Transverse colon (tissue), 4 donors: Measurements from ENCODE around the gene ANTXR2. TPM values are rescaled to one million over a fixed set of nuclear protein-coding genes. Genes with fewer than 3 reads are reported as not detected.

Source experiments
- DNase-seq: peaks from one replicate; pipeline ENCODE4 v3.0.0-alpha.2; 2019
- H3K27ac ChIP-seq, 4 donors: fragments of 200-600 bp; sonication (generic); 2 replicates each; pipeline ENCODE4 v1.5.1; 2016 to 2018; ENCODE audit warnings: inconsistent platforms in 4 of 4
- H3K27me3 ChIP-seq: fragments of 200-600 bp; sonication (generic); 2 replicates; pipeline ENCODE4 v1.5.1; 2017; ENCODE audit warnings: inconsistent platforms
- H3K36me3 ChIP-seq, 4 donors: fragments of 200-600 bp; sonication (generic); 2 replicates each; pipeline ENCODE4 v1.5.1; 2017 to 2019; ENCODE audit warnings: inconsistent platforms in 4 of 4
- H3K4me1 ChIP-seq, 4 donors: fragments of 200-600 bp; sonication (generic); 2 replicates each; pipeline ENCODE4 v1.5.1; 2017 to 2020; ENCODE audit warnings: inconsistent platforms in 4 of 4
- H3K4me3 ChIP-seq, 4 donors: fragments of 200-600 bp; sonication (generic); 1 replicate in 1 of 4; 2 replicates in 3 of 4; pipeline versions ENCODE4 v1.5.1 to v1.6.1; 2017 to 2019; ENCODE audit warnings: inconsistent platforms in 4 of 4
- H3K9me3 ChIP-seq, 2 donors: fragments of 200-600 bp; sonication (generic); 2 replicates each; pipeline ENCODE4 v1.5.1; 2017 to 2019; ENCODE audit warnings: inconsistent platforms in 2 of 2
- EP300 ChIP-seq: sonication (generic); formaldehyde crosslinking; IDR thresholded peaks from one replicate; pipeline ENCODE4 v1.6.1; 2017; ENCODE audit warnings: antibody characterized with exemption, low read depth
- POLR2A ChIP-seq: fragments of 450-650 bp; IDR thresholded peaks from one replicate; pipeline ENCODE4 v1.6.1; 2016; ENCODE audit warnings: antibody characterized with exemption, mild to moderate bottlenecking, moderate library complexity
- POLR2AphosphoS5 ChIP-seq, 3 donors: sonication (generic); formaldehyde crosslinking; IDR thresholded peaks; one replicate each; pipeline ENCODE4 v1.6.1; 2016; ENCODE audit warnings: antibody characterized with exemption in 3 of 3
- WGBS, 2 donors: methylation state at CpG; one replicate each; pipeline ENCODE4 v1.1.5; 2018; ENCODE audit warnings: low coverage in 1 of 2; 5-methylcytosine and 5-hydroxymethylcytosine counted together
- in situ Hi-C, 4 donors: fragments of 200-750 bp; cut with MboI; loops; one replicate each; pipeline versions ENCODE4 v1.15.0 to v1.15.1; 2017; ENCODE audit warnings: low sequenced_read_pairs in 3 of 4, low pct_ligation_motif_present in 1 of 4, low pct_unique_long_range_greater_than_20kb in 1 of 4
- intact Hi-C: fragments of 100-400 bp; cut with DNase I; formaldehyde crosslinking; loops from one replicate; pipeline ENCODE4 v1.15.1; 2023; ENCODE audit warnings: low total_unique reads
- total RNA-seq, 4 donors: library from RNA; depleted of rRNA; stranded (reverse); fragments of >200 nt; gene quantifications; one replicate each; pipeline ENCODE4 v1.1.0, GENCODE V29; 2016
- TF ChIP-seq, protein P1 (sequence below), 5 experiments: fragments of 200-600 bp in 3 of 5; fragments of 450-650 bp in 2 of 5; sonication (generic) in 3 of 5; IDR thresholded peaks; 1 replicate in 2 of 5; 2 replicates in 3 of 5; pipeline ENCODE4 v1.5.1; 2016 to 2017; ENCODE audit warnings: antibody characterized with exemption in 5 of 5, inconsistent platforms in 3 of 5, mild to moderate bottlenecking in 2 of 5, moderate library complexity in 1 of 5

The ANTXR2 gene
- total RNA-seq, 4 donors from 2014 or later = 46.8 to 89.8 (median 76.0) TPM

DNA sequence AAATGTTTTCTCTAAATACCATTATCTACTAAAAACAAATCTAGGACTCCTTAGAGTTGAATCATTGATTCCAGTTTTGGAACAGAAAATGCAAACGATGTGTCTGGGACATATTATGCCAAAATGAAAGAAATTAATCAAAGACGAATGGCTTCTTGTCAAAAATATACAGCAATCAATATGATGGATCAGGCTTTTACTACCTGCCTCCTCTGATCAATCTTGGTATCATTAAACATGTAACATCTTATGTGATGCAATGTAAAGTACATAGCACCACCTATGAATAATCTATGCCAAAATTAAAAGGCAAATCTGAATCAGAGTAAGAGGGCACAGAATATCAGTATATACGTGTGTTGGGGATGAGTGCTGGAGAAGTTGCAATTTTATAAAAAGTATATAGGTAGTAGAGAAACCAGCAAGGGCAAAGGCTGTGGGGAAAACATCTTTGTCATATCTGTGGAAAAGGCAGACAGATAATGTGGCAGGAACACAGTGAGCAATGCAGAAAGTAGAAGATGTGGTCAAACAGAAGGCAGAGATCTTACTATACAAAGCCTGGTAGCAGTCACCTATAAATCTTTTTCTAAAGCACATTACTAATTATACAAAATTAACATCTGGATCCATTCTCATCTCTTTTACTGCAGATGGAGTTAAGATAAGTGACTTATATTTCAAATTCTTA is 152.7 kb downstream of the ANTXR2 start:
- no peaks in the 10 kb centered on the region for H3K9me3 ChIP-seq
- intact Hi-C loops = no loop called here
- TF ChIP-seq POLR2A (no peak), POLR2AphosphoS5 (IDR thresholded peaks at IDR 0.05) (no peak), EP300 (no peak)
- TF ChIP-seq, protein P1, sequence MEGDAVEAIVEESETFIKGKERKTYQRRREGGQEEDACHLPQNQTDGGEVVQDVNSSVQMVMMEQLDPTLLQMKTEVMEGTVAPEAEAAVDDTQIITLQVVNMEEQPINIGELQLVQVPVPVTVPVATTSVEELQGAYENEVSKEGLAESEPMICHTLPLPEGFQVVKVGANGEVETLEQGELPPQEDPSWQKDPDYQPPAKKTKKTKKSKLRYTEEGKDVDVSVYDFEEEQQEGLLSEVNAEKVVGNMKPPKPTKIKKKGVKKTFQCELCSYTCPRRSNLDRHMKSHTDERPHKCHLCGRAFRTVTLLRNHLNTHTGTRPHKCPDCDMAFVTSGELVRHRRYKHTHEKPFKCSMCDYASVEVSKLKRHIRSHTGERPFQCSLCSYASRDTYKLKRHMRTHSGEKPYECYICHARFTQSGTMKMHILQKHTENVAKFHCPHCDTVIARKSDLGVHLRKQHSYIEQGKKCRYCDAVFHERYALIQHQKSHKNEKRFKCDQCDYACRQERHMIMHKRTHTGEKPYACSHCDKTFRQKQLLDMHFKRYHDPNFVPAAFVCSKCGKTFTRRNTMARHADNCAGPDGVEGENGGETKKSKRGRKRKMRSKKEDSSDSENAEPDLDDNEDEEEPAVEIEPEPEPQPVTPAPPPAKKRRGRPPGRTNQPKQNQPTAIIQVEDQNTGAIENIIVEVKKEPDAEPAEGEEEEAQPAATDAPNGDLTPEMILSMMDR (IDR thresholded peaks at IDR 0.05) = no peak

DNA sequence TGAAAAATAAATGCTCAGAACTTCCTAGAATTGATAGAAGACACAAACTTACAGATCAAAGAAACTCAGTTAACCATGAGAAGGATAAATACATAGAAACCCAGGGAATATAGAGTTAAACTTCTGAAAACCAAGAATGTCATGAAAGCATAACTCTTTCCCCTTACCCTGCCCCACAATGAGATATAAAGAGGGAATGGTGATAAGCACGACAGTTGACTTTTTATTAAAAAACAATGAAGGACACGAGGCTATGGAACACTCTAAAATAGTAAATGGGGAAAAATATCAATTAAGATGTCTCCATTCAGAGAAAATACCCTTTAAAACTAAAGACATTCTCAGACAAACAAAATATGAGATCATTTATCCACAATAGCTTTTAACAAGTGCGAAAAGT is 154.7 kb downstream of the ANTXR2 start:
- no peak for DNase-seq
- Histone ChIP-seq H3K4me1 (peaks cover 0 to 5% (median 2%) of the 10 kb centered on the region in 4 donors), H3K27me3 (no peaks in the 10 kb centered on the region), H3K27ac (no peak overlapping the region), H3K36me3 (no peaks in the 10 kb centered on the region), H3K4me3 (no peak overlapping the region), H3K9me3 (no peaks in the 10 kb centered on the region)
- no peak for TF ChIP-seq POLR2AphosphoS5 (IDR thresholded peaks at IDR 0.05)
- TF ChIP-seq EP300 = no peak
- TF ChIP-seq POLR2A = no peak
- TF ChIP-seq, protein P1 (IDR thresholded peaks at IDR 0.05) = no peak
- 85 to 100% methylated on average over 3 of the region's 3 CpGs for WGBS, 2 donors
- in situ Hi-C loops = loop anchor here in 1 of 4 donors (25.0 kb wide), 1 partner anchor 294 kb away; no protein-coding TSS in a partner anchor
- intact Hi-C loops = no loop called here

More for the DNA sequence above, 152.7 kb downstream of the ANTXR2 start:
- no peaks in the 10 kb centered on the region for H3K27me3 ChIP-seq
- H3K27ac ChIP-seq = no peak overlapping the region
- WGBS, 2 donors = 54 to 63% methylated on average over 3 of the region's 3 CpGs
- H3K36me3 ChIP-seq = no peaks in the 10 kb centered on the region
- in situ Hi-C loops = loop anchor here in 1 of 4 donors (25.0 kb wide), 1 partner anchor 292 kb away; no protein-coding TSS in a partner anchor
- no peak for DNase-seq
- H3K4me3 ChIP-seq = no peak overlapping the region
- no peaks in the 10 kb centered on the region for H3K4me1 ChIP-seq

DNA sequence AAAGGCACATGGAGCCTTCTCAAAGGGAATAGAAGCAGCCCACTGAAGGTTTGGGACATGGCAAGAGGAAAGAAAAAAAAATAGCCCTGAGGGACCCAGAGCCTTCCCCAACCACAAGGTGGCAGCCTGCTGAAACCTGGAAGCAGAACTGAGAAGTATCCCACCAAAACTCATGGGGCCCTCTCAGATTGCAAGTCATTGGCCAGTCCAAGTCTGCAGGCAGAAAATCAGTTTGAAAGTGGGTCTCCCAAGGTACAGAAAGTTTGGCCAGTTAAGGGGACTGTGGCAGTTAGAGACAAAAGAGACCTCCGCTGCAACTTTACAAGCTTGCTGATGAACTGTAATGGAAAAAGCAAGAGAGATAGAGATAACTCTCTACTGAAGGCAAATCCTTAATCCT is 155.8 kb downstream of the ANTXR2 start:
- Histone ChIP-seq H3K36me3 (no peaks in the 10 kb centered on the region), H3K27me3 (no peaks in the 10 kb centered on the region), H3K4me1 (peaks cover 0 to 5% (median 2%) of the 10 kb centered on the region in 4 donors), H3K9me3 (no peaks in the 10 kb centered on the region), H3K27ac (no peak overlapping the region), H3K4me3 (no peak overlapping the region)
- WGBS, 2 donors = 100% methylated on average over 1 of the region's 1 CpG
- intact Hi-C loops (no loop called here), in situ Hi-C loops (loop anchor here in 1 of 4 donors (25.0 kb wide), 1 partner anchor 295 kb away; no protein-coding TSS in a partner anchor)
- TF ChIP-seq, protein P1 (IDR thresholded peaks at IDR 0.05) = peak; percentile 30 to 52 (median 40)
- TF ChIP-seq EP300 (no peak), POLR2A (no peak), POLR2AphosphoS5 (IDR thresholded peaks at IDR 0.05) (no peak)
- DNase-seq = peak; percentile 22

DNA sequence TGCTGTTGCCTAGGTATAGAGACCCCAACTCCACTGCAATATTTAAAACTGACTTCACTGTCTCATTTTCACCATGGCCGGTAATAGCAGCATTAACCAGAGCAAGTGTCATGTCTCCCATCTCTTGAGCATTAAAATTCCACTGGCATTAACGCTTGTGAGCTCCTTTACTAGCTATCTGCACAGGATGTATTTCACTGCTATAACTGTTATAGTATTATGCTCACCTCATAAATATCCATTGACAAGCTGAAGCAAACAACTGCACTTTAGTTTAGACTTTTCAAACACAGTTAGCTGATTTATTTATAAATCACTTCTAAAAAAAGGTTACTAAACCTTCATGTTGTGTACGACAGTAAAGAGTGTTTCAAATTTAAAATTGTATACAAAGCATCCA is 157.8 kb downstream of the ANTXR2 start:
- Histone ChIP-seq H3K4me1 (peaks cover 0 to 5% (median 2%) of the 10 kb centered on the region in 4 donors), H3K4me3 (no peak overlapping the region), H3K27ac (peak overlapping the region in 3 of 4 donors; percentile 19 to 35 (median 20)), H3K27me3 (no peaks in the 10 kb centered on the region), H3K36me3 (no peaks in the 10 kb centered on the region), H3K9me3 (no peaks in the 10 kb centered on the region)
- intact Hi-C loops = no loop called here
- in situ Hi-C loops = loop anchor here in 1 of 4 donors (25.0 kb wide), 1 partner anchor 297 kb away; no protein-coding TSS in a partner anchor
- 75 to 76% methylated on average over 3 of the region's 3 CpGs for WGBS, 2 donors
- DNase-seq = no peak
- TF ChIP-seq, protein P1 (IDR thresholded peaks at IDR 0.05) = no peak
- peak in 2 of 3 donors; percentile 13 to 30 for TF ChIP-seq POLR2AphosphoS5 (IDR thresholded peaks at IDR 0.05)
